KBM-7 (cell line): ENCODE data around the gene KIAA0825.
A peak's percentile ranks its signal among the peaks of the same experiment; 100 is the strongest.

Experiments used
- DNase-seq: peaks from one replicate; pipeline ENCODE4 v3.0.0-alpha.2; 2015
- in situ Hi-C: fragments of 300-500 bp; cut with MboI; formaldehyde crosslinking; loops from 2 replicates; pipeline ENCODE4 v1.14.3; 2020; ENCODE audit warnings: low sequenced_read_pairs, low pct_unique_long_range_greater_than_20kb, mixed read lengths

KIAA0825 gene

DNA sequence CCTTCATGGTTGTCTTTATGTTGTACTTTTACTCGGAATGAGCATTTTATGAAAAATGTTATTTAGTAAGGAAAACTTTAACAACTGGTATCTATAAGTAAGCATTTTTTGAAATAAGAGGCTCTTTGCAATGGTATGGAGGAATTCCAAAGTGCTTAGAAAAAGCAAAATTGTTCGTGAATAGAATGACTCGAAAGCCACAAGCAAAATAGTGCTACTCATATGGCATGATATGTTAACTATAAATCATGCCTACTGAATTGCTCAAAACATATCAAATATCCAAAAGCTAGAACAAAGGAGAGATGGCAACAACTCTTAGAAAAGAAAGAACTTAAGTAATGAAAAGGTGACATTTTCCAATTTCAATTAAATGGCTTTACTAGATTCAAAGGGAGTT lies 216.3 kb downstream of the KIAA0825 start:
- DNase-seq = no peak
- in situ Hi-C loops = no loop called here

GRCh38 chr5:94397508-94397907 lies 220.9 kb downstream of the KIAA0825 start:
- no peak for DNase-seq
- in situ Hi-C loops = no loop called here

DNA sequence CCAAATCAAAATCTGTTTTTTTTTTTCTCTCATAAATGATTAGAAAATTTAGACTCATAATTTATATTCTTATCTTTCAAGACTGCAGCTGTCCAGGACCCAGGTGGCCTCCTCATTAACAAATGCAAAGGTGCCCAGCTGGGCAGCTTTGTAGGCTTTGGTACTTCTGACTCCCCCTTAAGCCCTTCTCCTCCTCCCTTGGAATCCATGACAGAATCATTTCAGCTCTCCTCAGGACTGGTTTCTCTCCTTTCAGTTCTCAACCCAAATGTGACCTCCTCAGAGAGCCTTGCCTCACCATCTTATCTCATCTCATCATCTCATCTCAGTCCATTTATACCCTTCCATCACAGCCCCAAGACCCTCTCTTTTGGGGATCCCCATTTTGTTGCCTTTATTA lies 221.7 kb downstream of the KIAA0825 start:
- no peak for DNase-seq
- in situ Hi-C loops = no loop called here

- in situ Hi-C loops = no loop called here
- DNase-seq = no peak
Measured at GRCh38 chr5:94395468-94395867, 222.9 kb downstream of the KIAA0825 start.

- in situ Hi-C loops = no loop called here
- DNase-seq = no peak
Measured at GRCh38 chr5:94391996-94392395, 226.4 kb downstream of the KIAA0825 start.

GRCh38 chr5:94389515-94389899 lies 228.9 kb downstream of the KIAA0825 start:
- DNase-seq = no peak
- in situ Hi-C loops = no loop called here

DNA sequence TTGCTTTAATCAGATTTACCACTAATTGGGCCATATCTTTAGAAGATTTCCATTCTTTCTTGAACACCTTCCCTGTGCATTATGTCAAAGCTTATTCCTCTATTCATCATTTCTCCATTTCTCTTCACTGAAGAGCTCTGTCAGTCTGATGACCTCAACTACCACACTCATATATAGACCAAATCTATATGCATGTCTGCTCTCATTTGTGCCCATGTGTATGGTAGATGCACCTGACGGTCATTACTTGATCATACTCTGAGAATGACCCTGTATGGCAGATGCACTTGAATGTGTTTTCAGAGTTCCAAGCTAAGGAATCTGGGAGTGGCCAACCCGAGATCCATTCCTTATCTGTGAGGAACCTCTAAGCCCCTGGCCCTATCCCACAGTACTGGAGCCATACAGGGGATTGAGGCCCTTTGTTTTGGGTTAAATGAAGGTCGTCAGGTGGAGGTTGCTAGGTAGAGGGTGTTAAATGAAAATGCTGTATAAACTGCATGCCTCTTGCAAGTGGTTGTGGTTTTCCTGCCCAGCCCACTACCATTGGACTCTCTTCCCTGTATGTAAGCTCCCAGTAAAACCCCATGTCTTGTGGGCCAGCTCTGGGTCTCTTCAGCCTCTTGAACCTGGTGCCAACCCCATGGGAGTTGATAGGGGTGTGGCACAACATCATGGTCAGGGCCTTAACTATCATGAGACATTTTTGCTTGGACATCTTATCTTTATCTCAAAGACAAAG lies 229.5 kb downstream of the KIAA0825 start:
- in situ Hi-C loops = no loop called here
- DNase-seq = no peak

DNA sequence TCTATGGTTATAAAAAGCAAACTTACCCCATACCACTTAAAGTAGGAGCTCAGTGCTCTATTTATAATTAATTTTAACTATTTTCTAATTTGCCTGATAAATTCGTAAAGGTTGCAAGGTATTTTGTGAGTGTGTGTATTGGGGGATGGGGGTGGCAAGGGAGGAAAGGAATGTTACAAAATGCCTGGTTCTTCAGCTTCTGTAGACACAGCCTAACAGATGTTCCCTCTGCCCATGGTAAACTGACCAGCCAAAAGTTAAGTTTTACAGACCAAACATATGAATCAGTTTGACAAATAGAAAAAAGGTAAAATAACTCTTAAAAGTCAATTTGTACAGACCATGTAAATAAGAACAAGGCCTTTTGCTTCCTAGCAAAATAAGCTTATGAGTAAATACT lies 232.6 kb downstream of the KIAA0825 start:
- in situ Hi-C loops = no loop called here
- no peak for DNase-seq

DNA sequence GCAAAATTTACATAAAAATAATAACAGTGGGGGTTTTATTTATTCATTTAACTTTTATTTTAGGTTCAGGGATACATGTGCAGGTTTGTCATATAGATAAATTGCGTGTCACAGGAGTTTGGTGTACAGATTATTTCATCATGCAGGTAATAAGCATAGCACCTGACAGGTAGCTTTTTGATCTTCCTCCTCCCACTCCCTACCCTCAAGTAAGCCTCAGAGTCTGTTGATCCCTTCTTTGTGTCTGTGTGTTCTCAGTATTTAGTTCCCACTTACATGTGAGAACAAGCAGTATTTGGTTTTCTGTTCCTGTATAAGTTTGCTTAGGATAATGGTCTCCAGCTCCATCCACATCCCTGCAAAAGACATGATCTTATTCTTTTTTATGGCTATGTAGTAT lies 240.3 kb downstream of the KIAA0825 start:
- in situ Hi-C loops = no loop called here
- DNase-seq = no peak

DNA sequence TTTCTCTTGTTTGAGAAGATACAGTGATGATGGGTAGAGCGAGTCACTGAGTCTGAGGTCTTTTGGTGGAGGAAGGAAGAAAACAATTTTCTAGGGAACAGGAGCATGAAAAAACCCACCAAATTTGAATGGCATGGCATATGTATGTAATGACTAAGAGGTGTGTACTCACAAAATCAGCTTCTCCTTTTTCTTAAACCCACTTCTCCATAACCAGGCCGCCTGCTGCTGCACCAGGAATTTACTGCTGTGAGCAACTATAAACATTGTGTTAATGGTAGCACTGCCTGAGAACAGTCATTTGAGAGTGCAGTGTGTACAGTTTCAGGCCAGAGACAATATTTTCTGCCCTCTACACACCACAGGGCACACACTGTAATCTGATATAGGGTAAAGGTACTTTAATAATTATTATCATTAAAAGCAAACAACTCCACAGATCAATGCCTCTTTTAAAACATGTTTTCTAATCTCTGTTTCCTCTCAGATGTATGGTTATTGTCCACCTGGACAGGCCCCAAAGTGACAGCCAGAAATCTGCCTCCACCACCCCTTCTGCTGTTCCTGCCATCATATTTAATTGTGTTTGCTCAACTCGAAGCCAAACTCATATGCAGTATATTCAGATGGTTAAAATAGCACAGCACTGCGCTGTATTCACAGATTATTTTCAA lies 241.6 kb downstream of the KIAA0825 start:
- peak; percentile 89 for DNase-seq
- in situ Hi-C loops = no loop called here

DNA sequence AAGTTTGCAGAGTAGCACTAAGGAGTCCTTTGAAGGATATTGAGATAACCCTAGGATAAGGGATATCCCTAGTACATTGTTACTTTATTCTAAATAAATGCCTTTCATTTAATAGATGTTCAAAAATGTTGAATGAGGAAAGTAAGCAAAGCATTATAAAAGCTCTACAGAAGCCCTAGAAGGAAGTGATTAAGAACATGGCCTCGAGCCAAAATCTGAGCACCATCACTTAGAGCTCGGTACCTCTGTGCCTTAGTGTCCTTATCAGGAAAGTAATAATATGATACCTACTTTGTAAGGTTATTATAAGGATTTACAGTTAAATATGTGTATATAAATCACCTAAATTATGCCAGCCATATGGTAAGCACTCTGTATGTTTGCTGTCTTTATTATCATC lies 242.6 kb downstream of the KIAA0825 start:
- no peak for DNase-seq
- in situ Hi-C loops = no loop called here

DNA sequence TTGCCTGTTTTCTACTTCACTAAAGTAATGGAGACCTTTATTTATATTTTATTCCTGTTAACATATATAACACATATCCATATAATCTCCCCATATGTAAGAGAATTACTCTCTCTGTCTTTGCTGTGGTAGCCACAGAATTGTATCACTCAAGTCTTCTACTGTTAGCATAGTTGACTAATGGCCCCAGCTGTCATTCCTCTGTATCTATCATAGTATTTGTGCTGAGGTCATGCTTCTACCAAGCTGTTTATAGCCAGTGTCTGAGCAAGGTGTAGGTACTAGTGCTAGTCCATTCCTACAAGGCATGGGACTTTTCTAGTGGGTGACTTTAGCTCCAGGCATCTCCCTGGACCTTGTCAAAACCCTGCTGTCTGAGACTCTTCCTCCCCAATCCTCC lies 244.1 kb downstream of the KIAA0825 start:
- no peak for DNase-seq
- in situ Hi-C loops = no loop called here

- in situ Hi-C loops = no loop called here
- no peak for DNase-seq
Measured at GRCh38 chr5:94367900-94368299, 250.5 kb downstream of the KIAA0825 start.

- in situ Hi-C loops = no loop called here
- peak; percentile 57 for DNase-seq
Measured at GRCh38 chr5:94366811-94367210, 251.6 kb downstream of the KIAA0825 start.

GRCh38 chr5:94362857-94363256 lies 255.5 kb downstream of the KIAA0825 start:
- DNase-seq = no peak
- in situ Hi-C loops = no loop called here

DNA sequence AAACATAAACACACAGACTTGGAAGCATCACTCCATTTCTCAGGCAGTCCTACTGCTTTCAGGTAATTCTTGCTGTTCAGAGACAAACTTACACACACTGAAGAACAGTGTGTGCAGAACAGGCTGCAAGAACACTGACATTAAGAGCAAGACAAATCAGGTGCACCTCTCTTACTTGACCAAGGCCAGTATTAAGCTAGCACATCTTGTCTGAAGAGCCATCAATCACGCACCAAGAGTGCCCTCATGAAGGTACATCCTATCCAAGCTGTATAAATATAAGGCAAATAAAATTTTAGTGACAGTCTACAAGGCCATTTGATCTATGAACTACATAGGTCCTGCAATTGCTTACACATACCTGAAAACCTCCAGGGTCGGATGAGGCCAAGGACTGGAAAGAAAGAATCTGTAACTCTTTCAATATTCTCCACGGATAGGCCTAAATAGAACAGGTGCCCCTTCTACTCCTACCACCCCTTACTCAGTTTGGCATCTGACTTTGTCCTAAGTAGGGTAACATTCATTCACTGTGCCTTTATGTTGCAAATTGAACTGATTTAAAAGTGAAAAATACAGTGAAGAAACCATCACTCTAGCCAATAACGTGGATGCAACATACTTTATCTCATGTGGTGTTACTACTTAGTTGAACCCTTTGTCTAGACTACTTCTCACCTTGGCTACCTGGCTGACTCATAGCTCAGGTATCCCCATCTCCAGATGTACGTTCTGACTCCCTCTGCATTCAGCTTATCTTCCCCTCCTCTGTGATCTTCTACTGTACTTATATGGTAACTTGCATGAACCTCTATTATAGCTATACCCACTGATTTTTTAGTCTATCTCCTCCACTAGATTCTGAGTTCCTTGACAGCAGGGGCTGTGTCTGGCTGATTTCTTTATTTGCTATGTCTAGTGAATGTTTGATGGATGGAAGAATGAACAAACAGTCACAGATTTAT lies 256.3 kb downstream of the KIAA0825 start:
- DNase-seq = no peak
- in situ Hi-C loops = no loop called here

DNA sequence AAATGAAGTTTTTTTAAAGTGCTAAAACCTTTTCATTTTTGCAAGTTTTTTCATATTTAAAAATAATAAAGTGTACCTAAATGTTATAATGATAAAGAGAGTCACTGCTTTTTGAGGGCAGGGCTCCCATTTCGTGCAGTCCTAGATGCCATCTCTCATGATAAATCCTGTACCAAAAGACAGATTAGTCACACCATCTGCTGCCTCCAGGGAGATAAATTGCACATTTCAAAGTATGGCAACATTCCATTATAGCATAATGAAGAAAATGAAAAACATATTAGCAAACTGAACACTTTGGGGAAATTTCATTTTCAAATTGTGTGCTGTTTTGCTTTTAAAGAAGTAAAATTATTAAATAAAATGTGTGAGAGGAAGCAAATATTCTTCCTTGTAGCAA lies 257.2 kb downstream of the KIAA0825 start:
- no peak for DNase-seq
- in situ Hi-C loops = no loop called here

GRCh38 chr5:94360382-94361130 lies 257.8 kb downstream of the KIAA0825 start:
- no peak for DNase-seq
- in situ Hi-C loops = no loop called here

GRCh38 chr5:94359880-94360279 lies 258.5 kb downstream of the KIAA0825 start:
- in situ Hi-C loops = no loop called here

More at GRCh38 chr5:94359880-94360279, 258.5 kb downstream of the KIAA0825 start:
- no peak for DNase-seq
